Measurements from ENCODE around the gene KNOP1. TPM values are rescaled to one million over a fixed set of nuclear protein-coding genes. Genes with fewer than 3 reads are reported as not detected.

KNOP1 gene
- total and polyA plus RNA-seq, 2 of the 4 experiments (the other 2 are of a cell fraction): 7.0 to 8.4 TPM

- no TSS peak for BruUV-seq (replicated peaks)
- no peak overlapping the region for H2BK15ac ChIP-seq (ENCODE audit: low read depth, low read length)
- H3K4me2 ChIP-seq (ENCODE audit: low read depth, low read length): peak overlapping the region; percentile 89; the same call in 1 of the 2 replicates
- no peak overlapping the region for H3K18ac ChIP-seq (ENCODE audit: low read depth, low read length)
- H3K9me3 ChIP-seq (ENCODE audit: control insufficient read depth, insufficient read depth, low read length): no peaks in the 10 kb centered on the region
- H3K27ac ChIP-seq (ENCODE audit: insufficient read depth, low read length): no peak overlapping the region
- peaks cover 20% of the 10 kb centered on the region for H3K36me3 ChIP-seq (ENCODE audit: control insufficient read depth, insufficient read depth, low read length)
- H2AFZ ChIP-seq (replicated peaks; ENCODE audit: low read length, poor library complexity): no peak overlapping the region
- TF ChIP-seq RFX5 (IDR thresholded peaks at IDR 0.05; ENCODE audit: low read depth, low read length) (no peak), RAD21 (IDR thresholded peaks at IDR 0.05; ENCODE audit: low read length) (no peak), MXI1 (IDR thresholded peaks at IDR 0.05; ENCODE audit: borderline replicate concordance, low read depth, low read length) (no peak), RCOR1 (IDR thresholded peaks at IDR 0.05; ENCODE audit: insufficient replicate concordance, low read length) (no peak), SMC3 (IDR thresholded peaks at IDR 0.05; ENCODE audit: low read depth, low read length) (no peak), CEBPB (IDR thresholded peaks at IDR 0.05; ENCODE audit: low read depth, low read length) (no peak), FOS (IDR thresholded peaks at IDR 0.05; ENCODE audit: low read depth, low read length) (no peak), MAZ (IDR thresholded peaks at IDR 0.05; ENCODE audit: borderline replicate concordance, low read depth, low read length) (no peak), BHLHE40 (IDR thresholded peaks at IDR 0.05; ENCODE audit: low read depth, low read length) (no peak), POLR2A (IDR thresholded peaks at IDR 0.05; ENCODE audit: low read depth, low read length) (no peak), USF2 (IDR thresholded peaks at IDR 0.05; ENCODE audit: low read depth, low read length) (no peak), MAFK (IDR thresholded peaks at IDR 0.05; ENCODE audit: low read depth, low read length) (no peak), NFE2L2 (IDR thresholded peaks at IDR 0.05; ENCODE audit: low read depth, low read length) (no peak), CHD1 (IDR thresholded peaks at IDR 0.05; ENCODE audit: low read depth, low read length) (no peak)
- TF ChIP-seq, protein P1, sequence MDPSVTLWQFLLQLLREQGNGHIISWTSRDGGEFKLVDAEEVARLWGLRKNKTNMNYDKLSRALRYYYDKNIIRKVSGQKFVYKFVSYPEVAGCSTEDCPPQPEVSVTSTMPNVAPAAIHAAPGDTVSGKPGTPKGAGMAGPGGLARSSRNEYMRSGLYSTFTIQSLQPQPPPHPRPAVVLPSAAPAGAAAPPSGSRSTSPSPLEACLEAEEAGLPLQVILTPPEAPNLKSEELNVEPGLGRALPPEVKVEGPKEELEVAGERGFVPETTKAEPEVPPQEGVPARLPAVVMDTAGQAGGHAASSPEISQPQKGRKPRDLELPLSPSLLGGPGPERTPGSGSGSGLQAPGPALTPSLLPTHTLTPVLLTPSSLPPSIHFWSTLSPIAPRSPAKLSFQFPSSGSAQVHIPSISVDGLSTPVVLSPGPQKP (IDR thresholded peaks at IDR 0.05; ENCODE audit: borderline replicate concordance, low read depth, low read length): no peak
- TF ChIP-seq, protein P2, sequence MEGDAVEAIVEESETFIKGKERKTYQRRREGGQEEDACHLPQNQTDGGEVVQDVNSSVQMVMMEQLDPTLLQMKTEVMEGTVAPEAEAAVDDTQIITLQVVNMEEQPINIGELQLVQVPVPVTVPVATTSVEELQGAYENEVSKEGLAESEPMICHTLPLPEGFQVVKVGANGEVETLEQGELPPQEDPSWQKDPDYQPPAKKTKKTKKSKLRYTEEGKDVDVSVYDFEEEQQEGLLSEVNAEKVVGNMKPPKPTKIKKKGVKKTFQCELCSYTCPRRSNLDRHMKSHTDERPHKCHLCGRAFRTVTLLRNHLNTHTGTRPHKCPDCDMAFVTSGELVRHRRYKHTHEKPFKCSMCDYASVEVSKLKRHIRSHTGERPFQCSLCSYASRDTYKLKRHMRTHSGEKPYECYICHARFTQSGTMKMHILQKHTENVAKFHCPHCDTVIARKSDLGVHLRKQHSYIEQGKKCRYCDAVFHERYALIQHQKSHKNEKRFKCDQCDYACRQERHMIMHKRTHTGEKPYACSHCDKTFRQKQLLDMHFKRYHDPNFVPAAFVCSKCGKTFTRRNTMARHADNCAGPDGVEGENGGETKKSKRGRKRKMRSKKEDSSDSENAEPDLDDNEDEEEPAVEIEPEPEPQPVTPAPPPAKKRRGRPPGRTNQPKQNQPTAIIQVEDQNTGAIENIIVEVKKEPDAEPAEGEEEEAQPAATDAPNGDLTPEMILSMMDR (conservative IDR thresholded peaks at IDR 0.05; ENCODE audit: low read depth, low read length): no peak
- H3K27me3 ChIP-seq (ENCODE audit: control insufficient read depth, insufficient read depth, low read length): no peaks in the 10 kb centered on the region
- peaks cover 5% of the 10 kb centered on the region; the same call in 1 of the 2 replicates for H3K4me1 ChIP-seq (ENCODE audit: control insufficient read depth, insufficient read depth, low read length)
- peak overlapping the region; percentile 15; the same call in 1 of the 2 replicates for H2BK120ac ChIP-seq (ENCODE audit: low read depth, low read length)
- CTCF ChIA-PET: no interaction called here
- intact Hi-C loops (cut with micrococcal nuclease): loop anchor here (10.0 kb wide), 1 partner anchor 111 kb away; no protein-coding TSS in a partner anchor
- POLR2A ChIA-PET (ENCODE audit: unreplicated experiment): no interaction called here
- H3K23ac ChIP-seq (ENCODE audit: low read depth, low read length): peak overlapping the region; percentile 87
- dilution Hi-C loops (cut with HindIII; ENCODE audit: low sequenced_read_pairs, unreplicated experiment): no loop called here
- no peak overlapping the region for H2BK20ac ChIP-seq (ENCODE audit: low read depth, low read length)
- no CpG with 5 or more reads among the region's 1 CpG for WGBS, 2 experiments (ENCODE audit: extremely low coverage in 2 of 2, insufficient read length in 1 of 2)
- H3K79me1 ChIP-seq (ENCODE audit: low read depth in 1 of 2, low read length in 2 of 2): peaks cover 48 to 77% of the 10 kb centered on the region in 2 experiments
- H3K56ac ChIP-seq (ENCODE audit: extremely low read depth, insufficient read depth, low read length): no peak overlapping the region
- no peak overlapping the region for H2AK5ac ChIP-seq (ENCODE audit: low read depth, low read length)
- H2AK9ac ChIP-seq (replicated peaks; ENCODE audit: low read depth, low read length, poor library complexity): peak overlapping the region; percentile 82
- H3K4ac ChIP-seq (ENCODE audit: low read depth, low read length): no peak overlapping the region
- H3K4me3 ChIP-seq (ENCODE audit: insufficient read depth, low read depth, low read length): no peak overlapping the region
- H4K91ac ChIP-seq (ENCODE audit: insufficient read depth, low read depth, low read length): 0 out of 2 replicates have a peak overlapping the region, but pooled peaks have one; percentile 7
- H3K9ac ChIP-seq (ENCODE audit: low read depth, low read length): no peak overlapping the region
- H4K8ac ChIP-seq (ENCODE audit: low read depth in 2 of 2, low read length in 2 of 2): peak overlapping the region in 1 of 2 experiments; percentile 33; a peak in 1 of 4 replicates
- peaks cover 9% of the 10 kb centered on the region for H4K20me1 ChIP-seq (ENCODE audit: insufficient read depth, low read length)
- H3K14ac ChIP-seq (replicated peaks; ENCODE audit: low read depth, low read length): 0 out of 2 replicates have a peak overlapping the region, but pooled peaks have one; percentile 76
- peaks cover 9% of the 10 kb centered on the region for H3K9me1 ChIP-seq (ENCODE audit: insufficient read depth, low read length)
- no peak overlapping the region for H2BK5ac ChIP-seq (ENCODE audit: low read depth, low read length, poor library complexity, severe bottlenecking)
- ATAC-seq (ENCODE audit: low read depth) (no peak), DNase-seq (no peak)
- in situ Hi-C loops (cut with MboI; ENCODE audit: low sequenced_read_pairs): loop anchor here (5.0 to 25.0 kb wide), 2 partner anchors 171 to 604 kb away; partner anchors contain the start of gene ITPRIPL2
- H4K5ac ChIP-seq (ENCODE audit: low read depth, low read length): no peak overlapping the region
These were observed 1.8 kb downstream of the KNOP1 start for GRCh38 chr16:19716183-19716582.
